HK-2 (cell line): Measurements from ENCODE around the gene THBS2.

Source experiments
- DNase-seq: peaks from one replicate; pipeline ENCODE4 v3.0.0-alpha.2; 2018; ENCODE audit not compliant: unreplicated experiment

THBS2 gene

GRCh38 chr6:169249057-169249456 is 4.6 kb downstream of the THBS2 start:
- DNase-seq: no peak

- no peak for DNase-seq
Measured at GRCh38 chr6:169248521-169248971, 5.1 kb downstream of the THBS2 start.

- no peak for DNase-seq
Measured at GRCh38 chr6:169247991-169248390, 5.7 kb downstream of the THBS2 start.

GRCh38 chr6:169247419-169247818 is 6.2 kb downstream of the THBS2 start:
- DNase-seq: no peak

- DNase-seq: no peak
Measured at GRCh38 chr6:169246445-169246844, 7.2 kb downstream of the THBS2 start.

- DNase-seq: no peak
Measured at GRCh38 chr6:169244684-169245383, 8.8 kb downstream of the THBS2 start.

GRCh38 chr6:169243661-169244060 is 10.0 kb downstream of the THBS2 start:
- no peak for DNase-seq

- DNase-seq: no peak
Measured at GRCh38 chr6:169243186-169243585, 10.5 kb downstream of the THBS2 start.

- DNase-seq: no peak
Measured at GRCh38 chr6:169241688-169242350, 11.8 kb downstream of the THBS2 start.

GRCh38 chr6:169240591-169241390 is 12.9 kb downstream of the THBS2 start:
- no peak for DNase-seq

GRCh38 chr6:169240125-169240524 is 13.5 kb downstream of the THBS2 start:
- DNase-seq: no peak

GRCh38 chr6:169239181-169239580 is 14.5 kb downstream of the THBS2 start:
- no peak for DNase-seq

GRCh38 chr6:169238766-169239165 is 14.9 kb downstream of the THBS2 start:
- no peak for DNase-seq

- DNase-seq: no peak
Measured at GRCh38 chr6:169237496-169238134, 16.0 kb downstream of the THBS2 start.

GRCh38 chr6:169236988-169237387 is 16.7 kb downstream of the THBS2 start:
- no peak for DNase-seq

GRCh38 chr6:169236545-169236944 is 17.1 kb downstream of the THBS2 start:
- DNase-seq: no peak

GRCh38 chr6:169235286-169235685 is 18.4 kb downstream of the THBS2 start:
- DNase-seq: no peak

GRCh38 chr6:169234634-169235033 is 19.0 kb downstream of the THBS2 start:
- no peak for DNase-seq

GRCh38 chr6:169233832-169234231 is 19.8 kb downstream of the THBS2 start:
- no peak for DNase-seq

GRCh38 chr6:169233181-169233580 is 20.5 kb downstream of the THBS2 start:
- no peak for DNase-seq

GRCh38 chr6:169232507-169232931 is 21.1 kb downstream of the THBS2 start:
- no peak for DNase-seq
